Fibroblast of skin of right quadriceps (primary cell): ENCODE data around the gene DNAL1.
"Not testable (repeated sequence)": the region's sequence is repeated elsewhere in the genome, so short reads cannot be mapped to it uniquely, and the experiment has no call there.

ENCODE experiments used
- DNase-seq: peaks from one replicate; pipeline ENCODE4 v3.0.0-alpha.2; 2013

DNAL1 gene, protein sequence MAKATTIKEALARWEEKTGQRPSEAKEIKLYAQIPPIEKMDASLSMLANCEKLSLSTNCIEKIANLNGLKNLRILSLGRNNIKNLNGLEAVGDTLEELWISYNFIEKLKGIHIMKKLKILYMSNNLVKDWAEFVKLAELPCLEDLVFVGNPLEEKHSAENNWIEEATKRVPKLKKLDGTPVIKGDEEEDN

DNA sequence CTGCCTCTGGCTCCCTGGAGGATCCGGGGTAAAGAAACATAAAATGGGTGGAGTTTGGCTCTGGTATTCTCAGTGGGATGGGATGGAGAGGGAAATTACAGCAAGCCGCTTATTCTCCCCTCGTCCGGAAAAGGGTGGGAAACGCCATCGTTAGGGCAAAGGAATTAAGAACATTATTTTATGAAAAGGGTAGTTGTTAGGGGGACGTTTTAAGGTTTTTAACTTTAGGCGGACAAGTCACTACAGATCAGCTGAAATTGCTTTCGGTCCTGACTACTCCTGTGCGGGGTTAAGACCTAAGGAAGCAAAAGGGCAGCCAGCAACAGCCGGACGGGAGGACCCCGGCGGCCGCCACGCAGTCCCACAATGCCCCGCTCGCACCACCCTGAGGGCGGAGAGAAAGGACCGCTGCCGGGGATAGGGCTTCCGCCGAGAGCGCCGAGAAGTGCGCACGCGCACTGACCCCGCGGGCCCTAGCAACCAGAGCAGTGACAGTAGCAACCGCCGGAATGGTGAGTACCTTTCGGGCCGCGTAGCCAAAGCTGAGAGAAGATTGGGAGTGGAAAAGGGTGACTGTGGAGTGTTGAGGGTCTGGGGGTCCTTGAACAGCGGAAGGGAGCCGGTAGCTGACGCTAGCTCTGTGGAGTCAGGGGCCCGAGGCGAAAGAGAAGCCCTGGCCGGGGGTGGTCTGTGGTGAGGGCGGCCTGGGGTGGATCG lies at the start of gene DNAL1:
TSS of gene DNAL1 (plus strand) at position 456 of the 717 bp plus-strand sequence. CDS start at position 510, 54 bp downstream.
- DNase-seq: peak; percentile 90

DNA sequence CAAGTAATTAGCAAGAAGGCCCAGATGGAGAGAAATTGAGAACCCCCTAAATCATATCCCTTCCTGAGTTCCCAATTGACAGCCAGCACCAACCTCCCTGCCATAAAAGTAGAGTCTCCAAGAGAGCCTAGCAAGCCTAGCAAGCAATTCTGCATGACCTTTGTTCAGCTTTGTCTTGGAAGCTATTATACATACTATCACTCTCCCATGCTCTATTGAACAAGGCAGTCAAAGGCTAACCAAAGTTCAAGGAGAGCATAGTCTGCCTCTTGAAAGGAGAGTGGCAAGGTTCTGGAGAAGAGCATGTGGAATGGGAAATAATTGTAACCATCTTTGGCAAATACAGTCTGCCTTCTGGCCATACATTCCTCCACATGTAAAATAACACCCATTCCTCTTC lies 45.3 kb upstream of the DNAL1 start:
- no peak for DNase-seq

DNA sequence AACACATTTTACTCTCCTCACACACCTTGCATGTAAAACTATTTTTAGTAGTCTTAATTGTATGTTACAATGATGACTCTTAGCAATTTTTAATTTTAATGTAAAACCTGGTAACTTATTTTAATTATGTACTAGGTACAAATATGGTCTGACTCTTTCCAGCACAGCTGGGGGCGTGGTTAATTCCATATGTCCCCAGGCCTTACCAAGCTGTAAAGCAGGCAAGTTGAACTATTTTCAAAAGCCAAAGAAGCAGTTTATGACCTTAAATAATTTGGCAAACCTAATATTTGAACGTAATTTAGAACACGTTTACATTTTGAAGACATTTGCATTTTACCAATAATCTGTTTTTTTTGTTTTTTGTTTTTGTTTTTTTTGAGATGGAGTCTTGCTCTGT lies 41.8 kb upstream of the DNAL1 start:
- no peak for DNase-seq

DNA sequence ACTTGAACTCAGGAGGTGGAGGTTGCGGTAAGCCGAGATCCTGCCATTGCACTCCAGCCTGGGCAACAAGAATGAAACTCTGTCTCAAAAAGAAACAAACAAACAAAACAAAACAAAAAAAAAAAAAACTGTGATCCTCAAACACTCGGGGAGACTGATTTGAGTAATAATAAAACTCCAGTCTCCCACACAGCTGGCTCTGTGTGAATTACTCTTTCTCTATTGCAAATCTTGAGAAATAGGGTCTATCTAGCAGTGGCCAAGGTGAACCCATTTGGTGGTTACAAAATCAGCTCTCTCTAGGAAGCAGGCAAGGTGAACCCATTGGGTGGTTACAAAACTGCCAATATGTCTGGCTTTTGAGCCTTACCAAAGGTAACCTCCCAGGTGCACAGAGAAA lies 38.5 kb upstream of the DNAL1 start:
- no peak for DNase-seq

DNA sequence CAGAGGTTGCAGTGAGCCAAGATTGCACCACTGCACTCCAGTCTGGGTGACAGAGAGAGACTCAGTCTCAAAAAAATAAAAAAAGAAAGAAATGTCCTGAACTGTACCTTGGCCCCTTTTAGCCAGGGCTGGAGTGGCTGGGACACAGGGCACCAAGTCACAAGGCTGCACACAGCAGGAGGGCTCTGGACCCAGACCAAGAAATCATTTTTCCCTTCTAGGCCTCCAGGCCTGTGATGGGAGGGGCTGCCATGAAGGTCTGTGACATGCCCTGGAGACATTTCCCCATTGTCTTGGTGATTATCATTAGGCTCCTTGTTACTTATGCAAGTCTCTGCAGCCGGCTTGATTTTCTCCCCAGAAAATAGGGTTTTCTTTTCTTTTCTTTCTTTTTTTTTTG lies 37.5 kb upstream of the DNAL1 start:
- DNase-seq: no peak

DNA sequence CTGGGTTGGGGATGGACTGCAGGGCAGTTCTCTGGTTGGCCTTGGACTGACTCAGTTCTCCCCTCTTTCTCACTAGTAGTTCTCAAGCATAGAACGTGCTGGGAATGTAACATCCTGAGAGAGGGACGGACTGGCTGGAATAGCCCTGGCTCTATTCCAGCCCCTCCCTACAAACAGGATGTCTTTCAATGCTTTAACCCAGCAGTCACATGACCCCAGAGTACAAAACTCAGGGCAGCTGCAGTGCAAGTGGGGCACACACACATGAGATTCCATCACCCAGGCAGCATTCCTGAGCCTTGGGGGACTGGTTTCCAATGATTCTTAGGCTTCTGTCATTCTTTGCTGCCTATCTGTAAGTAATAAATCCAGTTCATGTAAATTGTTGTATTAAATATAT lies 34.1 kb upstream of the DNAL1 start:
- peak; percentile 27 for DNase-seq

DNA sequence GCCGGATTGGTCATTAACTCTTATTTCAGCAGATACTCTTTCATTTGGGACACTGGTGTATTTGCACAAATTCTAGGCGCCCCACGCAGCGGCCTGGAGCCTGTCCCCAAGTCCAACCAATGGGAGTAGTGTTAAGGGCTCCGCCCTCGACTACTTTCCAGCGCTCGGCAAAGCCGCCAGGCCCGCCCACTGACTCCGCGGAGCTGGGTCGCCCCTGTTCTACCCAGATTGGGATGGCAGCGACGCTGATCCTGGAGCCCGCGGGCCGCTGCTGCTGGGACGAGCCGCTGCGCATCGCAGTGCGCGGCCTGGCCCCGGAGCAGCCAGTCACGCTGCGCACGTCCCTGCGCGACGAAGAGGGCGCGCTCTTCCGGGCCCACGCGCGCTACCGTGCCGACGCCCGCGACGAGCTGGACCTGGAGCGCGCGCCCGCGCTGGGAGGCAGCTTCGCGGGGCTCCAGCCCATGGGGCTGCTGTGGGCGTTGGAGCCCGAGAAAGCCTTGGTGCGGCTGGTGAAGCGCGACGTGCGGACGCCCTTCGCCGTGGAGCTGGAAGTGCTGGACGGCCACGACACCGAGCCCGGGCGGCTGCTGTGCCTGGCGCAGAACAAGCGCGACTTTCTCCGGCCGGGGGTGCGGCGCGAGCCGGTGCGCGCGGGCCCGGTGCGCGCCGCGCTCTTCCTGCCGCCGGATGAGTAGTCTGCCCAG lies 32.3 kb upstream of the DNAL1 start, which contains the start of gene ACOT6:
TSS of gene ACOT6 (plus strand) at position 179 of the 707 bp plus-strand sequence. CDS start at position 234, 55 bp downstream.
- peak; percentile 66 for DNase-seq

DNA sequence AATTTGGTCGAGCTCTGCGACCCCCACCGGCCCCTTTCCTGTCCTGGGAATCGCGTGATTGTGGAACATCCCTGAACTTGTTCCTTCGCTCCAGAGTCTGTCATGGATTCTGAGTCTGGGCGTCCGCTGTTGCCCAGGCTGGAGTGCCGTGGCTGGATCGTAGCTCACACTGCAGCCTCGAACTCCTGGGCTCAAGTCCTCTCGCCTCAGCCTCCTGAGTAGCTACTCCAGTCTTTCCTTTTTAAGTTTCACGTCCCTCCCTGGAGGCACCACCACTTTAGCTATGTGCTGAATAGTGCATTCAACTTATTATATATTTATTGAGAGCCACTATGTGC lies 31.8 kb upstream of the DNAL1 start:
- DNase-seq: no peak

DNA sequence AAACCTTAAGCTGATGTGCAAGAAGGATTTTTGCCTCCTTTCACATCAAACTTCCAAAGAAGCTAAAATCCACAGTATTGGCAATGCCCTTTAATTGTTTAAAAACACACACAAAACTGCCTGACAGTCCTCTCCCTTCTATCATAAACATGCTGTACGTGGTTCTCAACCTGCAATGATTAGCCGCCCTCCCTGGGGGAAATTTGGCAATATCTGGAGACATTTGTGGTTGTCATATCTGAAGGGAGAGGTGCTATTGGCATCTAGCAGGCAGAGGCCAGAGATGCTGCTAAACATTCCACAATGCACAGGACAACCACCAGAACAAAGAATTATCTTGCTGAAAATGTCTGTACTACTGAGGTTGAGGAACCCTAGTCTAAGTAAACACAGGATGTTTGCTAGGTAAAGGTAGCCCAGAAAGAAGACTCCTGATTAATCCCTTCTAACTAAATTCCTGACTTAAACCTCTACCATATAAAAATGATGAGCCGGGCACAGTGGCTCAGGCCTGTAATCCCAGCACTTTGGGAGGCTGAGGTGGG lies 31.3 kb upstream of the DNAL1 start:
- no peak for DNase-seq

DNA sequence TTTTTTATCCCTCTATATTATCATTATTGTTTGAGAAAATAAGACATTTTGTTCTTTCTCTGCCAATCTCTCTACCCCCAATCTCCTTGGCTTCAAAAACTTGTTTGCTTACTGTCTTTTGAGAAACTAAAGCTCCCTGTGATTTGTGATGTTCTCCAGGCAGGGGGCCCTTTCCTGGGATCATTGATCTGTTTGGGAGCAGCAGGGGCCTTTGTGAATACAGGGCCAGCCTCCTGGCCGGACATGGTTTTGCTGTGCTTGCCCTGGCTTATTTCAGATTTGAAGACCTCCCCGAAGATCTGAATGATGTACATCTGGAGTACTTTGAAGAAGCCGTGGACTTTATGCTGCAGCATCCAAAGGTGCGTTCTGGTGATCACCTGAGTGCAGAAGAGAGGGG lies 28.0 kb upstream of the DNAL1 start:
- DNase-seq: no peak

DNA sequence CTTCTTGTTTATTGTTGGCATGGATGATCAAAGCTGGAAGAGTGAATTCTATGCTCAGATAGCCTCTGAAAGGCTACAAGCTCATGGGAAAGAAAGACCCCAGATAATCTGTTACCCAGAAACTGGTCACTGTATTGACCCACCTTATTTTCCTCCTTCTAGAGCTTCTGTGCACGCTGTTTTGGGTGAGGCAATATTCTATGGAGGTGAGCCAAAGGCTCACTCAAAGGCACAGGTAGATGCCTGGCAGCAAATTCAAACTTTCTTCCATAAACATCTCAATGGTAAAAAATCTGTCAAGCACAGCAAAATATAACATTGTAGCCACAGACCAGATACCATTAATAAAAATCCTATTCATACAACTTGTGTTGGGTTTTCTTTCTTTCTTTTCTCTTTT lies 25.3 kb upstream of the DNAL1 start:
- DNase-seq: no peak

DNA sequence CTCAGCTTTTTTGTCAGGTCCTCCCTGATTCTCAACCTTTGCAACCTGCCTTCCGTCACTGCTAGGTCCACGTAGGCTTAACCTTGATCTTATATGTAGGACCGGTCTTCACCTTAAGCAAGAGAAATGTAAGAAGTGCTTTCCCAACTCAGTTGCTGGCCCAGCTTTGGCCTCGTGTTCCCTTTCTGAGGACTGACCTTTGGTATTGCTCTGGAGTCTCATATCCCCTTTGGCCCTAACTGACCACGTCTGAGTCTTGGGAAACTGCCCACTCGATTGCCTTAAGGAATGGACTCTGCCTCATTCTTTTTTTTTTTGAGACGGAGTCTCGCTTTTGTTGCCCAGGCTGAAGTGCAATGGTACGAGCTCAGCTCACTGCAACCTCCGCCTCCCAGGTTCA lies 24.5 kb upstream of the DNAL1 start:
- no peak for DNase-seq

DNA sequence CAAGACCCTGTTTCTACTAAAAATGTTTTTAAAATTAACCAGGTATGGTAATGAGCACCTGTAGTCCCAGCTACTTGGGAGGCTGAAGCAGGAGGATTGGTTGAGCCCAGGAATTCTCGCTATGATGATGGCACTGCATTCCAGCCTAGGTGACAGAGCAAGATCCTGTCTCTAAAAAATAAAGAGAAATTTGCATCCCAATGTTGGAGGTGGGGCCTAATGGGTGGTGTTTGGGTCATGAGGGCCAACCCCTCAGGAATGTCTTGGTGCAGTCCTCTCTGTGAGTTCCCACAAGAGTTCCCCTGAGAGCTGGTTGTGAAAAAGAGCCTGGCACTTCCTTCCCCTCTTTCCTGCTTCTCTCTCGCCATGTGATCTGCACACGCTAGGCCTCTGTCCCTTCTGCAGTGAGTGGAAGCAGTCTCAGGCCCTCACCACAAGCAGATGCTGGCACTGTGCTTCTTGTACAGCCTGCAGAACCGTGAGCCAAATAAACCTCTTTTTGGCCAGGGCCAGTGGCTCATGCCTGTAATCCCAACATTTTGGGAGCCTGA lies 21.2 kb upstream of the DNAL1 start:
- no peak for DNase-seq

DNA sequence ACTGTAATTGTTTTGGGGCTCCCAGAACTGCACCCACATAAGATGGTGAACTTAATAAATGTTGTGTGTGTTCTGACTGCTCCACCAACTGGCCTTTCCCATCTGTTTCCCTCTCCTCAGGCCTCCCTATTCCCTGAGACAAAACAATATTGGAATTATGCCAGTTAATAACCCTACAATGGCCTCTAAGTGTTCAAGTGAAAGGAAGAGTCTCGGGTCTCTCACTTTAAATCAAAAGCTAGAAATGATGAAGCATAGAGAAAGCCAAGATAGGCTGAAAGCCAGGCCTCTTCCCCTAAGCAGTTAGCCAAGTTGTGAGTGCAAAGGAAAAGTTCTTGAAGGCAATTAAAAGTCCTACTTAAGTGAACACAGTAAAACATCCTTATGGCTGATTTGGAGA lies 19.1 kb upstream of the DNAL1 start:
- no peak for DNase-seq

DNA sequence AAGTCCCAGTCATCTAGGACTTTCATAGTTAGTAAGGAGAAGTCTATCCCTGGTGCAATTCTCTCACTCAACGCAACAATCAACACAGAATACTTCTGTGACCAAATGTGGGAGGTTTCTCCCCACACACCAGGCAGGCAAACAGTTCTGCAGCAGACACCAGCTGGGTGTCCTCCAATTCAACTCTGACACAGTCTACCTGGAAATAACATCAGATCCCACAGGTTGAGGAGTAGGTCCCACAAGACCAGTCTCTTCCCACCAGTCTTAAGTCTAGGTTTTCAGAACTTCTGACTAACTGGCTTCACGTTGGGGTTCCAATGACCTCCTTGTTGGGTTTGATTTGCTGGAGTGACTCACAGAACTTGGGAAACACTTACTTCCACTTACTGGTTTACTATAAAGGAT lies 17.6 kb upstream of the DNAL1 start:
- no peak for DNase-seq

DNA sequence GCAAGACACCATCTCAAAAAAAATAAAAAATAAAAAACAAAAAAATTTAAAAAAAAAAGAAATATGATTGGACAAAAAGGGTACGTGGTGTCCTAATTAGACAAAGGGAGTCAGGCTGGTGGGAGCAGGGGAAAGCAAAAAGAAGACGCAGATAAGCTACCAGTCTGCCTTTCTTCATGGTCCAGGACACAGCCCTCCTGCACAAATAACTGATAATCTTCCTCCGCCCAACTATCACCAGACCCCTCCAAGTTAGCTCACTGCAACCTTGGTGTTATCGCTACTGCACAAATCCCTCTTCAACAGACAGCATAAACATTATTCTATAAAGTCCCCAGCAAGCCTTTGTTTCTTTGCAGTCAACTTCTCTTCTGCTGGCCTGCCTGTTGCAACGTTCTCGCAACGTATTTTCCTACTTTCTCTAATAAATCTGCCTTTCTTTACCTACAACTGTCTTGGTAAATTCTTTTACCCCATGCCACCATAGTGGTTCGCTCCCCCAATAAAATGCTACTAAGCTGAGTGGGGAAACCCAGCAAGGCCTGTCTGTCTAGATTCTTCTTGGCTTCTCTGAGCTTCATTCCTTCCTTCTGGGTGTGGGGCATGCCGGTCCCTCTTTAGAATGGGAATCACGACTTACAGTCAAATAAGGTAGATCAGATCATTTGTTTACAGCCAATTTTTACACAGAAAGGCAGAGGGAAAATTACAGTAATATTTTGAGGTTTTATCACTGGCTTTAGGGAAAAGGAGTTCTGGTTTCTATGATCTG lies 14.6 kb upstream of the DNAL1 start:
- DNase-seq: no peak

DNA sequence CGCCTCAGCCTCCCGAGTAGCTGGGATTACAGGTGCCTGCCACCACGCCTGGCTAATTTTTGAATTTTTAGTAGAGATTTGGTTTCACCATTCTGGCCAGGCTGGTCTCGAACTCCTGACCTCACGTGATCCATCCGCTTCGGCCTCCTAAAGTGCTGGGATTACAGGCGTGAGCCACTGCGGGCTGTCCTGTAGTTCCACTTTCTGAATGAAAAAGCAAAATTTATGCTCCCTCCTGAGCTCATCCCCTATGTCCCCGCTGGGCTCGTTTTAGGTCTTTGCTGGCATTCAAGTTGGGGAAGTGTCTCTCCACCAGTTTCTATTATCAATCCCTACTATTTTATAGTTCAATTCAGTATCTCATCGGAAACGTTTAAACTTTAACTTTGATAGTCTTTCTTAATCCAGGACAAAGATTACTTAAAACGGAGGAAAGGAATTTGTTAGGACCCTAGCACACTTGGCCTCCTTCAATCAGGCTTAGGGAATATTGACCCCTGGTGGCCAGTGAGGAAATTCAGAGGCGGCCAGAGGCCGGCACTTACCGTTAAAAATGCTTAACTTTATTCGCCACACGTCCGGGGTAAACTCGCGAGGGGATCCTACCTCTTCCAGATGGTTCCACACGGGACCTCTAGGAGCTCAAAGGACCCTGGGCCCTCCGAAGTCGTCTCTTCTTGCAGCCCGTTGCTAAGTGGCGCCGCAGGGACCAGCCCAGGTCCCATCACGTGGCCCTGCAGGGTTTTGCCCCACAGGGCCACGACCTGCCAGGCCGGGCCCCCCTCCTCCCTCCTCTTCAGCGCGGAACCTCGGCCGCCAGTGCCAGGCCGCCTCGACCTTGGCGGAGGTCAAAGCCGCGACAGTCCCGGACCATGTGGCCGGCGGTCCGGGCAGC lies 11.4 kb upstream of the DNAL1 start:
- DNase-seq: peak; percentile 63

DNA sequence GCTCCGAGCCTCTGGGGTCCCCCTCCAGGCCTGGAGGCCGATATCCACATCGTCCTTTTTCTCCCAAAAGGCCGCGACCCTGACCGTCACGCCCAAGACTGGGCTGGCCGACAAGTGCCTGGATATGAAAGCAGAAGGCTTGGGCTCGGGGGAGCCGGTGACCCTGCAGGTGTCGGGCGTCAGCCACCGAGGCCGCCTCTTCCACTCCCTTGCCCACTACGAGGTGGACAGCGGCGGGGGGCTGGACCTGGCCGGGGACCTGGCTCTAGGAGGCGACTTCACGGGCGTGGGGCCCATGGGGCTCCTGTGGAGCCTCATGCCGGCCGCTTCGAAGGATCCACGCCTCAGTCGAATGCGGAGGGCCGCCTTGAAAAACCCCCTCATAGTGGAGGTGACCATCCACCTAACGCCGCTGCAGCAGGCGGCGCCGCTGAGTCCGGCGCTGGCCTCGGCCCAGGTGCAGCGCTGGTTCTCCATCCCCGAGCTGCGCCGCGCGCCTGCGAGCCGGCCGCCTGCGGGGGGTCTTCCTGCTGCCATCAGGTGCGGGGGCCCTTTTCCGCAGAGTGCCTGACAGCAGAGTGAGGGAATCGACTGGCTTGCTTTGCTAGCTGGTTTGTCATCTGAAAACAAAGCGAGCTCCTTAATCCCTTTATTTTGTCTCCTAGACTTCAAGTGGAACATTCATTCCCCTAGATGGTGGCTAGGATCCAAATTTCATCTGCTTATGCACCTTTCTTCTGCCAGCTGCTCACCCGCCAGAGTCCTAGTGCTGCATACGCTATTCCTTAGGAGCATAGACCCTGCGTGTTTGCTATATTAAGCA lies 10.6 kb upstream of the DNAL1 start:
- no peak for DNase-seq

DNA sequence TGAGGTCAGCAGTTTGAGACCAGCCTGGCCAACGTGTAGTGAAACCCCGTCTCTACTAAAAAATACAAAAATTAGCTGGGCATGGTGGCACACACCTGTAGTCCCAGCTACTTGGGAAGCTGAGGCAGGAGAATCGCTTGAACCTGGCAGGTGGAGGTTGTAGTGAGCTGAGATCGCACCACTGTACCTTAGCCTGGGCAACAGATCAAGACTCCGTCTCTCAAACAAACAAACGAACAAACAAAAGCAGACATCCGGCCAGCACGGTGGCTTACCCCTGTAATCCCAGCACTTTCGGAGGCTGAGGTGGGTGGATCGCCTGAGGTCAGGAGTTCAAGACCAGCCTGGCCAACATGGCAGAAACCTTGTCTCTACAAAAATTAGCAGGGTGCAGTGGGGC lies 8.4 kb upstream of the DNAL1 start:
- not testable (repeated sequence) for DNase-seq

DNA sequence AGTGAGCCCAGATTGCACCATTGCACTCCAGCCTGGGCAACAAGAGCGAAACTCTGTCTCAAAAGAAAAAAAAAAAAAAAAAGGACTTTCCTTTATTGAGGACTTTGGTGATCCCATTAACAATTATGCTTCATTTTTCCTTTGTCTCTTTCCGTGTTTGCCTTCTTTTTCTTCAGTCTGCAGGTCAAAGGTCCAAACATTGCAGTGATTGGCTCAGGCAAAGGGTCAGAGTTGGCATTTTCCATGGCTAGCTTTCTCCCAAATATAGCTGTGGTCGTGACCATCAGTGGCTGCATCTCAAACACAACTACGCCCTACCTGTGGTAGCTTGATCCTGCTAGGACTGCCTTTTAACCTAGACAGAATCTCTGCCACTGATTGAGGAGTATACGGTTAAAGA lies 7.0 kb upstream of the DNAL1 start:
- DNase-seq: no peak
